ENCODE measurements around the gene SMIM20. TPM values are rescaled to one million over a fixed set of nuclear protein-coding genes. Genes with fewer than 3 reads are reported as not detected.

SMIM20 gene
- total RNA-seq, 2 experiments from 2014 or later: 44.0 to 53.8 TPM

GRCh38 chr4:25977397-25978170 lies 63.6 kb downstream of the SMIM20 start:
- H3K9me2 ChIP-seq (ENCODE audit: insufficient read depth, low read length): no peaks in the 10 kb centered on the region
- no peak for DNase-seq (ENCODE audit: low spot score)
- no peak for TF ChIP-seq EZH2phosphoT487 (IDR thresholded peaks at IDR 0.05; ENCODE audit: borderline replicate concordance, low read depth, low read length)
- no peak for TF ChIP-seq CTCF (conservative IDR thresholded peaks at IDR 0.05; ENCODE audit: low read length)
- H3K9me3 ChIP-seq (ENCODE audit: low read length): no peaks in the 10 kb centered on the region
- peaks cover 11% of the 10 kb centered on the region for H3K4me1 ChIP-seq (ENCODE audit: insufficient read depth, low read length, poor library complexity, severe bottlenecking)
- POLR2A ChIA-PET: no interaction called here
- H3K4me3 ChIP-seq (ENCODE audit: low read depth, low read length, poor library complexity, severe bottlenecking): no peak overlapping the region
- CTCF ChIA-PET (ENCODE audit: unreplicated experiment): interaction anchor here (1.4 kb wide), 1 partner anchor 9 kb away, joined by 3 read pairs; no protein-coding TSS in a partner anchor
- no TSS peak for BruUV-seq (replicated peaks)
- no peaks in the 10 kb centered on the region for H4K20me1 ChIP-seq (ENCODE audit: insufficient read depth, low read length)
- no peaks in the 10 kb centered on the region for H3K36me3 ChIP-seq (ENCODE audit: insufficient read depth, low read length)
- no peak overlapping the region for H3K4me2 ChIP-seq (ENCODE audit: low read length)
- intact Hi-C loops (cut with micrococcal nuclease; ENCODE audit: unreplicated experiment): no loop called here
- no peaks in the 10 kb centered on the region for H3K79me2 ChIP-seq (ENCODE audit: insufficient read depth, low read depth, low read length)
- H2AFZ ChIP-seq (ENCODE audit: low read length): no peak overlapping the region
- no peak overlapping the region for H3K27ac ChIP-seq (ENCODE audit: low read depth, low read length, poor library complexity, severe bottlenecking)

GRCh38 chr4:25978327-25978726 lies 64.3 kb downstream of the SMIM20 start:
- CTCF ChIA-PET (ENCODE audit: unreplicated experiment): interaction anchor here (1.4 kb wide), 1 partner anchor 10 kb away, joined by 3 read pairs; no protein-coding TSS in a partner anchor
- Histone ChIP-seq H3K4me2 (ENCODE audit: low read length) (no peak overlapping the region), H3K4me3 (ENCODE audit: low read depth, low read length, poor library complexity, severe bottlenecking) (no peak overlapping the region), H3K36me3 (ENCODE audit: insufficient read depth, low read length) (no peaks in the 10 kb centered on the region), H3K9me2 (ENCODE audit: insufficient read depth, low read length) (no peaks in the 10 kb centered on the region), H3K27ac (ENCODE audit: low read depth, low read length, poor library complexity, severe bottlenecking) (no peak overlapping the region), H3K9me3 (ENCODE audit: low read length) (no peaks in the 10 kb centered on the region), H3K4me1 (ENCODE audit: insufficient read depth, low read length, poor library complexity, severe bottlenecking) (peaks cover 11% of the 10 kb centered on the region), H2AFZ (ENCODE audit: low read length) (no peak overlapping the region), H3K79me2 (ENCODE audit: insufficient read depth, low read depth, low read length) (no peaks in the 10 kb centered on the region), H4K20me1 (ENCODE audit: insufficient read depth, low read length) (no peaks in the 10 kb centered on the region)
- intact Hi-C loops (cut with micrococcal nuclease; ENCODE audit: unreplicated experiment): no loop called here
- POLR2A ChIA-PET: no interaction called here
- no TSS peak for BruUV-seq (replicated peaks)
- TF ChIP-seq CTCF (conservative IDR thresholded peaks at IDR 0.05; ENCODE audit: low read length) (no peak), EZH2phosphoT487 (IDR thresholded peaks at IDR 0.05; ENCODE audit: borderline replicate concordance, low read depth, low read length) (no peak)
- DNase-seq (ENCODE audit: low spot score): no peak

Other genes starting within 250 kb of the SMIM20 start
- gene SEL1L3, start 51.2 kb upstream of the SMIM20 start, total RNA-seq (2014; rRNA removed; shearing (Covaris generic)): 173 and 180 TPM in 2 replicates
- 301 and 313 TPM in 2 replicates for gene SEL1L3, start 51.2 kb upstream of the SMIM20 start, total RNA-seq (2022)